ENCODE data around the gene NADSYN1.

GRCh38 chr11:71431271-71431670 is 21.7 kb upstream of the NADSYN1 start:
- TF ChIP-seq GATA2 (IDR thresholded peaks at IDR 0.05; ENCODE audit: low read depth, low read length) = no peak
- no peak for TF ChIP-seq GATA3 (IDR thresholded peaks at IDR 0.05; ENCODE audit: low read depth, low read length)
